Thyroid gland (tissue), 4 donors: ENCODE data around the gene KCNIP3. TPM values are rescaled to one million over a fixed set of nuclear protein-coding genes. Genes with fewer than 3 reads are reported as not detected.

ENCODE experiments used
- DNase-seq, 2 donors: peaks; one replicate each; pipeline ENCODE4 v3.0.0-alpha.2; 2019
- H3K27ac ChIP-seq, 3 donors: fragments of 200-600 bp; sonication (generic); 1 replicate in 2 of 3; 2 replicates in 1 of 3; pipeline ENCODE4 v1.5.1; 2016 to 2019; ENCODE audit warnings: mild to moderate bottlenecking in 1 of 3, moderate library complexity in 1 of 3
- H3K27me3 ChIP-seq: fragments of 200-600 bp; sonication (generic); one replicate; pipeline ENCODE4 v1.5.1; 2019
- H3K36me3 ChIP-seq, 2 donors: fragments of 200-600 bp; sonication (generic); one replicate each; pipeline ENCODE4 v1.5.1; 2016 to 2019
- H3K4me1 ChIP-seq, 2 donors: fragments of 200-600 bp; sonication (generic); one replicate each; pipeline ENCODE4 v1.5.1; 2017 to 2019
- H3K4me3 ChIP-seq, 3 donors: fragments of 200-600 bp; sonication (generic); replicated peaks in 1 of 3; 1 replicate in 2 of 3; 2 replicates in 1 of 3; pipeline ENCODE4 v1.5.1; 2016; ENCODE audit warnings: mild to moderate bottlenecking in 1 of 3
- H3K9me3 ChIP-seq: fragments of 200-600 bp; sonication (generic); one replicate; pipeline ENCODE4 v1.5.1; 2017
- CTCF ChIP-seq, 6 experiments: fragments of 200-600 bp in 3 of 6; fragments of 450-650 bp in 3 of 6; sonication (generic) in 3 of 6; IDR thresholded peaks; one replicate each; pipeline ENCODE4 v1.5.1; 2016 to 2019; ENCODE audit warnings: antibody characterized with exemption in 6 of 6, mild to moderate bottlenecking in 2 of 6, inconsistent platforms in 1 of 6, moderate library complexity in 1 of 6
- POLR2A ChIP-seq, 2 donors: fragments of 450-650 bp; IDR thresholded peaks; one replicate each; pipeline ENCODE4 v1.6.1; 2017; ENCODE audit warnings: antibody characterized with exemption in 2 of 2, mild to moderate bottlenecking in 2 of 2, moderate library complexity in 1 of 2
- WGBS, 2 donors: methylation state at CpG; one replicate each; pipeline ENCODE4 v1.1.5; 2017; 5-methylcytosine and 5-hydroxymethylcytosine counted together
- intact Hi-C: fragments of 100-400 bp; cut with DNase I; formaldehyde crosslinking; loops from one replicate; pipeline ENCODE4 v1.15.1; 2023
- total RNA-seq, 4 donors: library from RNA; depleted of rRNA; stranded (reverse); fragments of >200 nt; gene quantifications; one replicate each; pipeline ENCODE4 v1.2.3, GENCODE V29; 2016

Gene KCNIP3
- total RNA-seq, 4 donors from 2014 or later: 37.1 to 66.5 (median 51.1) TPM

DNA sequence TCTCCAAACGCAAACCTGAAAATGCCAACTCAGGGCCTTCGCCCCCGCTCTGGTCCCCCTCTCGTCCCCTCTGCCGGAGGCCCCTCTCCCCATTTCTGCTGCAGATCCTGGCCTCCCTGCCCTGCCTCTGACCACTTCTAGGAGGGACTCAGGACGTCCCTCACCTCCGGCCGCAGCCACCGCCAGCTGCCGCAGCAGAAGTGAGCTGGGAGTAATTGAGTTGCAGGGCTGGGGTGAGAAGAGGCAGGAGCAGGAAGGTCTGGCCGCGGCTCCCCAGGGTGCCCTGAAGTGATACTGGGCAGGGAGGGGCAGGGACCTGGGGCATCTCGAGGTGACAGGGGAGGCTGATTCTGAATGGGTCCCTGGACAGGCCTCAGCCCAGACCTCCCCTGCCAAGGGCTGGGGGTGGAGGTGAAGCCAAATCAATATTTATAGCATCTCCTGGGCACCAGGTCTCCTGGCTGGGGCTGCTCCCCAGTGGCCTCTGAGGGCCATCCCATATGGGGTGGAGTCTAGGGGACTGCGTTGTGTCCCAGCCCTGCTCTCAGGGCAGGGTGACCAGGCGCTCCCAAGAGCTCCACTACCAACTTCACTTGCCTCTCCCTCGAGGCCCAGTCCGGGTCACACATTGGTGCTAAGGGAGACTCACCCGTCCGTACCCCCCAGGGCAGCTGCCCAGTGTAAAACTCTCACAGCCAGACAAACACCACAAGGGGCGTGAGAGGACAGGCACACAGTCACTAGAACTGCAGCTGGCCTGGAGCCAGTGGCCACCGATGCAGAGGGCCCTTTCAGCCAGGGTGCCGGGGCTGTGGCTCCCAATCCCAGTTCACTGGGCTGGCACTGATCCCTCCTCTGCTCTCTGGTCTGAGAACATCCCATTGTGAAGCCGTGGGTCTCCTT, 33.0 kb downstream of the KCNIP3 start:
- WGBS, 2 donors: 60 to 64% methylated on average over 18 to 19 of the region's 23 CpGs
- DNase-seq: peak; percentile 92 to 96
- H3K9me3 ChIP-seq: no peaks in the 10 kb centered on the region
- no peak overlapping the region for H3K4me3 ChIP-seq
- intact Hi-C loops: no loop called here
- no peaks in the 10 kb centered on the region for H3K27me3 ChIP-seq
- no peaks in the 10 kb centered on the region for H3K36me3 ChIP-seq
- H3K27ac ChIP-seq: peak overlapping the region; percentile 64 to 97 (median 73)
- peak in 5 of 6 experiments; percentile 14 to 44 (median 41) for TF ChIP-seq CTCF (IDR thresholded peaks at IDR 0.05)
- no peak for TF ChIP-seq POLR2A (IDR thresholded peaks at IDR 0.05)
- peaks cover 6 to 65% of the 10 kb centered on the region in 2 donors for H3K4me1 ChIP-seq

DNA sequence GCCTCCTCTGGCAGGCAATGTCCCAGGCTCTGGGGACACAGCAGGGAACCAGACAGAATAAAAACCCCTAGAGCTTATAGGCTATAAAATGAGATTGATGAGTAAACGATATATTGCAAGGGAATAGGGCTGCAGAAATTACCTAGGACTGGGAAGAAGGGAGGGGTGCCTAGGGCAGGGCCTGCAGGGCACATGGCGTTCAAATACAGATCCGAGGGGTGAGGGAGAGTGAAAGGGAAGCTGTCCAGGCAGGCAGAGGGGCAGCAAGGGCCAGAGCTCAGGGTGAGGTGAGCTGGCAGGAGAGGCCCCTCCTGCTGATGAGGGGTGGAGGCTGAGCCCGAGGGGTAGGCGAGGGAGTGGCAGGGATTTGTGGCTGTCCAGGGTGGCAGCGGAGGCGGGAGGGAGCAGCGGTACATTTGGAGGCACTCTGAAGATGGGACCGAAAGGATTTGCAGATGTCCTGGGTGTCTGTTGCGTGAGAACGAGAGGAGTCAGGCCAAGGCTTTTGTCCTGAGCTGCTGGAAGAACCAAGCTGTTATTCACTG, 33.7 kb downstream of the KCNIP3 start:
- H3K9me3 ChIP-seq: no peaks in the 10 kb centered on the region
- peak in 1 of 2 donors; percentile 40 for DNase-seq
- TF ChIP-seq POLR2A (IDR thresholded peaks at IDR 0.05) (no peak), CTCF (IDR thresholded peaks at IDR 0.05) (no peak)
- H3K4me1 ChIP-seq: peaks cover 6 to 65% of the 10 kb centered on the region in 2 donors
- WGBS, 2 donors: 76 to 82% methylated on average over 11 of the region's 11 CpGs
- intact Hi-C loops: no loop called here
- H3K27me3 ChIP-seq: no peaks in the 10 kb centered on the region
- peak overlapping the region; percentile 64 to 97 (median 73) for H3K27ac ChIP-seq
- H3K4me3 ChIP-seq: no peak overlapping the region
- H3K36me3 ChIP-seq: no peaks in the 10 kb centered on the region

DNA sequence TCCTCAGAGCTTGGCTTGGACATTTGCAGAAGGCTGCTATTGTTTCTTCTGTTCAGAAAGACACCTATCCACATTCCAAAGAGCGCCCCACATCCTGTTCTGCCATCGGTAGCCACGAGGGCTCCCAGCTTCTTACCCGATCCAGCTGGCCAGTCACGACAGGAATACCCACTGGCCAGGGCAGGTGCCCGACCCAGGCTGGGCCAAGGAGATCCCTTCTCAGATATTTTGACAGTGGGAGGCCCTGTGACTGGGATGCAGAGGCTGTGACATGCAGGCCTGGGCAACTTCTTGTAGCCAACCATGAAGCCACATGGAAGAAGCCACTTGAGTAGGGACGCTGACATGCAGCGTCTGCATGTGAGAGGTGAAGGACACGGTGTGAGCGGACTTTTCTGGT, 34.5 kb downstream of the KCNIP3 start:
- 86 to 90% methylated on average over 7 to 10 of the region's 10 CpGs for WGBS, 2 donors
- peak in 1 of 2 donors; percentile 21 for DNase-seq
- no peak for TF ChIP-seq CTCF (IDR thresholded peaks at IDR 0.05)
- TF ChIP-seq POLR2A (IDR thresholded peaks at IDR 0.05): no peak

DNA sequence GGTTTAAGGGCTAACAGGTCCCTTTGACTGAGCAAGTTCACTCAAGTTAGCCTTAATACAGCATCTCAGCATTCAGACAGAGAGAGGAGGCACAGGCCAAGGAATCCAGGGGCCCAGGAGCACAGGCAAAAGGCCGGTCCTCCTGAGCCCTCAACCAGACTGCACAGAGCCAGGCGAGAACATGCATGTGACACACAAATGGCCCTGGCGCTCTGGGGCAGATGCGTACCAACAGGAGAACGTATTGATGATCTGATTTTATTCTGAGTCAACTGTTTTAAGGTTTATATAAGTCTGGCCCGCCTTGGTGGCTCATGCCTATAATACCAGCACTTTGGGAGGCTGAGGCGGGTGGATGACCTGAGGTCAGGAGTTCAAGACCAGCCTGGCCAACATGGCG, 34.9 kb downstream of the KCNIP3 start:
- WGBS, 2 donors: 94 to 97% methylated on average over 8 of the region's 8 CpGs
- H3K4me3 ChIP-seq: no peak overlapping the region
- H3K27me3 ChIP-seq: no peaks in the 10 kb centered on the region
- peaks cover 6 to 65% of the 10 kb centered on the region in 2 donors for H3K4me1 ChIP-seq
- intact Hi-C loops: no loop called here
- peak overlapping the region in 2 of 3 donors; percentile 24 to 97 for H3K27ac ChIP-seq
- TF ChIP-seq CTCF (IDR thresholded peaks at IDR 0.05) (no peak), POLR2A (IDR thresholded peaks at IDR 0.05) (no peak)
- no peaks in the 10 kb centered on the region for H3K9me3 ChIP-seq
- H3K36me3 ChIP-seq: no peaks in the 10 kb centered on the region
- DNase-seq: no peak

More for the DNA sequence above, 34.5 kb downstream of the KCNIP3 start:
- no peaks in the 10 kb centered on the region for H3K27me3 ChIP-seq
- no peaks in the 10 kb centered on the region for H3K36me3 ChIP-seq
- intact Hi-C loops: no loop called here
- H3K4me3 ChIP-seq: no peak overlapping the region
- H3K4me1 ChIP-seq: peaks cover 6 to 65% of the 10 kb centered on the region in 2 donors
- no peaks in the 10 kb centered on the region for H3K9me3 ChIP-seq
- H3K27ac ChIP-seq: peak overlapping the region; percentile 24 to 97 (median 64)

GRCh38 chr2:95333056-95333455, 35.9 kb downstream of the KCNIP3 start:
- WGBS, 2 donors: 82 to 85% methylated on average over 7 of the region's 7 CpGs
- Histone ChIP-seq H3K9me3 (no peaks in the 10 kb centered on the region), H3K27ac (peak overlapping the region; percentile 12 to 97 (median 31)), H3K4me1 (peaks cover 6 to 56% of the 10 kb centered on the region in 2 donors), H3K4me3 (no peak overlapping the region), H3K27me3 (no peaks in the 10 kb centered on the region), H3K36me3 (no peaks in the 10 kb centered on the region)
- TF ChIP-seq CTCF (IDR thresholded peaks at IDR 0.05) (no peak), POLR2A (IDR thresholded peaks at IDR 0.05) (no peak)
- DNase-seq: no peak
- intact Hi-C loops: no loop called here
